ENCODE data around the gene SIX3. TPM values are rescaled to one million over a fixed set of nuclear protein-coding genes. Genes with fewer than 3 reads are reported as not detected.

Gene SIX3
- total RNA-seq, result not detected

GRCh38 chr2:44941551-44942234 is at the start of gene SIX3:
TSS of gene SIX3 (plus strand) at chr2:44941702. CDS start at chr2:44942105, 403 bp downstream.
- H3K9me3 Mint-ChIP-seq, result no peaks in the 10 kb centered on the region
- DNase-seq (ENCODE audit: low spot score), result no peak
- no peak within 1 kb of the TSS for H3K27ac Mint-ChIP-seq
- peaks cover 15 to 27% of the 10 kb centered on the region in 2 donors for H3K4me1 Mint-ChIP-seq (ENCODE audit: low read depth in 2 of 2)
- ATAC-seq, result peak; percentile 55 to 73
- H3K4me3 Mint-ChIP-seq, result peak within 1 kb of the TSS; percentile 77
- peaks cover 47 to 68% of the 10 kb centered on the region in 2 donors for H3K27me3 Mint-ChIP-seq
- no peaks in the 10 kb centered on the region for H3K36me3 Mint-ChIP-seq

GRCh38 chr2:44894058-44894457 is 47.4 kb upstream of the SIX3 start:
- Mint-ChIP-seq H3K9me3 (peaks cover 7% of the 10 kb centered on the region), H3K27ac (no peak overlapping the region), H3K4me3 (peak overlapping the region; percentile 55), H3K4me1 (ENCODE audit: low read depth in 2 of 2) (peaks cover 3 to 9% of the 10 kb centered on the region in 2 donors), H3K27me3 (peaks cover 8 to 15% of the 10 kb centered on the region in 2 donors), H3K36me3 (peaks cover 10% of the 10 kb centered on the region)
- ATAC-seq, result peak in 1 of 2 donors; percentile 91
- DNase-seq (ENCODE audit: low spot score), result no peak

GRCh38 chr2:44895061-44895460 is 46.4 kb upstream of the SIX3 start:
- no peak for DNase-seq (ENCODE audit: low spot score)
- H3K9me3 Mint-ChIP-seq, result peaks cover 7% of the 10 kb centered on the region
- ATAC-seq, result no peak
- peaks cover 8 to 15% of the 10 kb centered on the region in 2 donors for H3K27me3 Mint-ChIP-seq
- H3K27ac Mint-ChIP-seq, result no peak overlapping the region
- no peak overlapping the region for H3K4me3 Mint-ChIP-seq
- H3K36me3 Mint-ChIP-seq, result peaks cover 10% of the 10 kb centered on the region
- H3K4me1 Mint-ChIP-seq (ENCODE audit: low read depth in 2 of 2), result peaks cover 3 to 9% of the 10 kb centered on the region in 2 donors

DNA sequence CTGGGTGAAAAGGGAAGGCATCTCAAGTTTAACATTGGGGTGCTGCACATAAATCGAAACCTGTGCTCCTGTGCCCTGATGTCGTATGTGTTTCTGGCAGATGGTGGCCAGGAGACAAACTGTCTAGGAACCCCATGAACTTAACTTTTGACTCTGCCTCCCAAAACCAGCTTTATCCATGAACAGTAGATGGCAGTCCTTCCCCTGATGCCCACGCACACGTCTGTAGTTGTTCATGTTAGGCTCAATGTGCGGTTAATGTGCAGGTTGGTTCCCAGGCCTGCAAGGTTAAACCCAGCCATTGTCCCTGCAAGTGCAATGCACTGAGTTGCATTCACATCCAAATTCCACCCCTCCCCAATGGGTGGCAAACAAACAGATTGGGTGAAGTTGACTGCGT is 44.1 kb upstream of the SIX3 start:
- ATAC-seq, result no peak
- no peak overlapping the region for H3K27ac Mint-ChIP-seq
- peaks cover 7 to 19% of the 10 kb centered on the region in 2 donors for H3K27me3 Mint-ChIP-seq
- H3K36me3 Mint-ChIP-seq, result peaks cover 7% of the 10 kb centered on the region
- H3K9me3 Mint-ChIP-seq, result peaks cover 3% of the 10 kb centered on the region
- H3K4me3 Mint-ChIP-seq, result no peak overlapping the region
- DNase-seq (ENCODE audit: low spot score), result no peak
- peaks cover 3 to 9% of the 10 kb centered on the region in 2 donors for H3K4me1 Mint-ChIP-seq (ENCODE audit: low read depth in 2 of 2)

- Mint-ChIP-seq H3K4me3 (no peak overlapping the region), H3K4me1 (ENCODE audit: low read depth in 2 of 2) (no peaks in the 10 kb centered on the region), H3K27me3 (peaks cover 14 to 22% of the 10 kb centered on the region in 2 donors), H3K27ac (no peak overlapping the region), H3K36me3 (no peaks in the 10 kb centered on the region), H3K9me3 (no peaks in the 10 kb centered on the region)
- no peak for ATAC-seq
- DNase-seq (ENCODE audit: low spot score), result no peak
Observed at GRCh38 chr2:44902217-44903137, 39.0 kb upstream of the SIX3 start.

DNA sequence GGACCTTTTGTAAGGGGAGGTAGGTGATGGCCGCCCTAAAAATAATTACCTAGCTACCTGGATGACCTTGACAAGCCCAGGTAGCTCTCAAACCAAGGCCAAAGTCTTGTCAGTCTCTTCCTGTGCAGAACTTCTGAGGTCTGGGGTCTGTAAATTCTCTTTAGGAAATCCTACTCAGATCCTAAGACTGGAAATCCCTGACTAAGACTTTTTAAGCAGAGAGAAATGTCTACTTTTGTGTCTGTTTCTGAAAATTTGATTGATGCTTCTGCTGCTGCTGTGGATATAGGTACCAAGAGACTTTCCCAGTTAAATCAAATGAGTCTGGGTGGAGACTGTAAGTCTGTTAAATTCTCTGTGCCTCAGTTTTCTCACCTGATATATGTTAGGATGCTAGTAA is 36.9 kb upstream of the SIX3 start:
- Mint-ChIP-seq H3K4me1 (ENCODE audit: low read depth in 2 of 2) (no peaks in the 10 kb centered on the region), H3K36me3 (no peaks in the 10 kb centered on the region), H3K4me3 (no peak overlapping the region), H3K9me3 (no peaks in the 10 kb centered on the region), H3K27ac (no peak overlapping the region), H3K27me3 (peaks cover 14 to 18% of the 10 kb centered on the region in 2 donors)
- no peak for DNase-seq (ENCODE audit: low spot score)
- no peak for ATAC-seq

GRCh38 chr2:44906972-44907371 is 34.5 kb upstream of the SIX3 start:
- H3K36me3 Mint-ChIP-seq, result peaks cover 9% of the 10 kb centered on the region
- peaks cover 2% of the 10 kb centered on the region for H3K9me3 Mint-ChIP-seq
- DNase-seq (ENCODE audit: low spot score), result no peak
- no peak for ATAC-seq
- H3K4me3 Mint-ChIP-seq, result no peak overlapping the region
- H3K27ac Mint-ChIP-seq, result no peak overlapping the region
- H3K27me3 Mint-ChIP-seq, result peaks cover 22 to 23% of the 10 kb centered on the region in 2 donors
- no peaks in the 10 kb centered on the region for H3K4me1 Mint-ChIP-seq (ENCODE audit: low read depth in 2 of 2)

DNA sequence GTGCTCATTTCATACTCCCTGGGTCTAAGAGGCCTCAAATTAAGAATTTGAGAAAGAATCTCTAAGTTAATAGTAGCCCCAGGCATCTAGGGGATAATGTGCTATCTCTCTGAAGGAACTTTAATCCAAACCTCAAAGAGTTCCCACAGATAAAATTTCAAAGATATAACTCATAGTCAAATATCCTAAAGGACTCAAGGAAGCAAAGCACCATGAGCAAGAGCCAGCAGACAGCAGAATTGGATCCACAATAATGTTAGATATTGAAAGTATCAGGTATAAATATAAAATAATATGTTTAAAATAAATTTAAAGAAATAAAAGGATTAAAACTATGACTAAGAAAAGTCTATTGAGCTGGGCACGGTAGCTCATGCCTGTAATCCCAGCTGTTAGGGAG is 31.7 kb upstream of the SIX3 start:
- Mint-ChIP-seq H3K36me3 (peaks cover 9% of the 10 kb centered on the region), H3K27ac (no peak overlapping the region), H3K27me3 (peaks cover 14 to 19% of the 10 kb centered on the region in 2 donors), H3K9me3 (peaks cover 2% of the 10 kb centered on the region), H3K4me1 (ENCODE audit: low read depth in 2 of 2) (no peaks in the 10 kb centered on the region), H3K4me3 (no peak overlapping the region)
- DNase-seq (ENCODE audit: low spot score), result no peak
- no peak for ATAC-seq

GRCh38 chr2:44912660-44913059 is 28.8 kb upstream of the SIX3 start:
- H3K9me3 Mint-ChIP-seq, result peaks cover 2% of the 10 kb centered on the region
- H3K4me3 Mint-ChIP-seq, result no peak overlapping the region
- ATAC-seq, result no peak
- no peaks in the 10 kb centered on the region for H3K4me1 Mint-ChIP-seq (ENCODE audit: low read depth in 2 of 2)
- H3K27me3 Mint-ChIP-seq, result peaks cover 15 to 19% of the 10 kb centered on the region in 2 donors
- peaks cover 9% of the 10 kb centered on the region for H3K36me3 Mint-ChIP-seq
- DNase-seq (ENCODE audit: low spot score), result no peak
- no peak overlapping the region for H3K27ac Mint-ChIP-seq

- Mint-ChIP-seq H3K36me3 (no peaks in the 10 kb centered on the region), H3K9me3 (no peaks in the 10 kb centered on the region), H3K4me1 (ENCODE audit: low read depth in 2 of 2) (peaks cover 0 to 5% of the 10 kb centered on the region in 2 donors), H3K27ac (no peak overlapping the region), H3K4me3 (no peak overlapping the region), H3K27me3 (peaks cover 33 to 44% of the 10 kb centered on the region in 2 donors)
- DNase-seq (ENCODE audit: low spot score) (no peak), ATAC-seq (no peak)
Observed at GRCh38 chr2:44916291-44916690, 25.2 kb upstream of the SIX3 start.

GRCh38 chr2:44918095-44918775 is 23.3 kb upstream of the SIX3 start:
- Mint-ChIP-seq H3K4me3 (no peak overlapping the region), H3K27me3 (peaks cover 38 to 59% of the 10 kb centered on the region in 2 donors), H3K36me3 (no peaks in the 10 kb centered on the region), H3K27ac (no peak overlapping the region), H3K4me1 (ENCODE audit: low read depth in 2 of 2) (peaks cover 0 to 5% of the 10 kb centered on the region in 2 donors), H3K9me3 (no peaks in the 10 kb centered on the region)
- peak in 1 of 2 donors; percentile 57 for ATAC-seq
- DNase-seq (ENCODE audit: low spot score), result no peak

- ATAC-seq (no peak), DNase-seq (ENCODE audit: low spot score) (no peak)
- Mint-ChIP-seq H3K27me3 (peaks cover 60 to 83% of the 10 kb centered on the region in 2 donors), H3K27ac (no peak overlapping the region), H3K36me3 (no peaks in the 10 kb centered on the region), H3K9me3 (no peaks in the 10 kb centered on the region), H3K4me3 (no peak overlapping the region), H3K4me1 (ENCODE audit: low read depth in 2 of 2) (peaks cover 0 to 5% of the 10 kb centered on the region in 2 donors)
Observed at GRCh38 chr2:44920751-44921150, 20.8 kb upstream of the SIX3 start.

GRCh38 chr2:44922776-44923175 is 18.7 kb upstream of the SIX3 start:
- peaks cover 63 to 90% of the 10 kb centered on the region in 2 donors for H3K27me3 Mint-ChIP-seq
- no peak overlapping the region for H3K27ac Mint-ChIP-seq
- ATAC-seq (no peak), DNase-seq (ENCODE audit: low spot score) (no peak)
- no peaks in the 10 kb centered on the region for H3K9me3 Mint-ChIP-seq
- peaks cover 0 to 5% of the 10 kb centered on the region in 2 donors for H3K4me1 Mint-ChIP-seq (ENCODE audit: low read depth in 2 of 2)
- no peaks in the 10 kb centered on the region for H3K36me3 Mint-ChIP-seq
- H3K4me3 Mint-ChIP-seq, result no peak overlapping the region

Data from natural killer cell treated with Interleukin-12 subunit alpha and Interleukin-12 subunit beta and Interleukin-15 and Interleukin-18, amount 100 ng/mL, for 72 hours (primary cell).